Amniotic epithelial cell (primary cell): Measurements from ENCODE around the gene CTNND1.

ENCODE experiments used
- DNase-seq: peaks from one replicate; pipeline ENCODE4 v3.0.0-alpha.2; 2010; ENCODE audit warnings: low read depth

Gene CTNND1

GRCh38 chr11:57764021-57764420, 2.4 kb downstream of the CTNND1 start:
- no peak for DNase-seq

DNA sequence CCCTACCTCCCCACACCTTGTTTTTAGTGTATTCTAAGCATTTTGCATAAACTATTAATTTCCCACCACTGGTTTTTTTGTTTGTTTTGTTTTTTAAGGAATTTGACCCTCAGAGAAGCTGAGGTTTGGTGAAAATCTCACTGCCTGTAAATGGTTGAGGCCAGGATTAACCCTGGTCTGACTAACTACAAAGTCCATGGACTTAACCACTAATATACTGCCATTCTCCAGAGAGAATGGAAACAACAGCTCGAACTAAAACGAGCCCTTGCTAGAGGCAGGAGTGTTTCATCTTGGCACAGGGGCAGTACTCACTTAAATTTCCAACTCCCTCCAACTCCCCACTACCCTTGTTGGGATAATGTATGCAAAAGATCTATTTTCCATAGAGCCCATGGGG, 3.0 kb downstream of the CTNND1 start:
- DNase-seq, result peak; percentile 49

DNA sequence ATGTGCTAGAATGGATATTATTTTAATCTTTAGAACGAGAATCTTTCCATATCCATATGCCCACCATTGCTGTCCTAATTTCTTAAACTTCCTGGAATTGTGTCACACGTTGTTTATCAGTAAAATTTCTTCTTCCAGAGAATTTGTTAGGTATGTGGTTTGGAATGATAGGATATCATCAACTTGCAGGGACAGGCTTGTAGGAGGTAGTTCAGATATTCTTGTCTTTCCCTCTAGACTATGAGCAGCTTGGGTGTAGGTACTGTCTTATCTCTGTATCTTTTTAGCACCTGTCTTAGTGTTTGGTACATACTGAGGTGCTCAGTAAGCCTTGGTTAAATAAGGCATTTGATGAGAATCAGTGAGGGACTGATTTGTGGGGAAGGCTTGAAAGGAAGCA, 3.4 kb downstream of the CTNND1 start:
- no peak for DNase-seq

GRCh38 chr11:57770793-57771192, 9.2 kb downstream of the CTNND1 start:
- DNase-seq, result no peak

DNA sequence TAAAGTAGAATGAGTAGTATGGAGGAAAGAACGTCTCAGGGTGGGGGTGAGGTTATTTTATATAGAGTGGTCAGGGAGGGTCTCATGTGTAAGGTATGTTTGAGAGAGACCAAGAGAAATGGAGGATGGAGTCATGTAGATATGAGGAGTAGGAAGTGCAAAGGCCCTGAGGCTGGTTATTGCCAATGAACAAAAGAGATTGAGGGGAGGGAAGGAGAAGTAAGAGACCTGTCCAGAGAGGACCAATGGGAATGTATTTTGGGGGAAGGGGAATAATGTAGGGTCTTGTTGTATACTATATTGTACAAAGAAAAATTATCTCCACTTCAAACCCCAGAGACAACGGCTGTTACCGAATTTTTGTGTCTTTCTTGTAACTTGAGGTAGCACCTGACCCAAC, 9.8 kb downstream of the CTNND1 start:
- no peak for DNase-seq

DNA sequence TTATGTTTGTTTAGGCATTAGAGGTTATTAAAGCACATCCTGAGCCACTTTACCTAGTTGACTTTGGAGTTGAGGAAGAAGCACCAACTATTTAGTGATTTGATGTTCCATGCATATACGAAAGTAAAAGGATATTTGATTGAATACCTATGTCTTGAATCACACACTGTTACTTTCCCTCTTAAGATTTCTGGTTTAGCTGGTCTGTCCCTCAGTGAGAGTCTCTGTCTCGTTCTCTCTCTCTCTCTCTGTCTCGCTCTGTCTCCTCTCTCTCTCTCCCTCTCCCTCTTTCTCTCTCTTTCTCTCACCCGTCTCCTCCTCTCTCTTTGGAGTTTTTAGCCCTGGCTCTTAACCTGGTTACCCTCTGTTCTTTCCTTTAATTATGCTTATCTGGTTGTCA, 11.0 kb downstream of the CTNND1 start:
- DNase-seq, result no peak

DNA sequence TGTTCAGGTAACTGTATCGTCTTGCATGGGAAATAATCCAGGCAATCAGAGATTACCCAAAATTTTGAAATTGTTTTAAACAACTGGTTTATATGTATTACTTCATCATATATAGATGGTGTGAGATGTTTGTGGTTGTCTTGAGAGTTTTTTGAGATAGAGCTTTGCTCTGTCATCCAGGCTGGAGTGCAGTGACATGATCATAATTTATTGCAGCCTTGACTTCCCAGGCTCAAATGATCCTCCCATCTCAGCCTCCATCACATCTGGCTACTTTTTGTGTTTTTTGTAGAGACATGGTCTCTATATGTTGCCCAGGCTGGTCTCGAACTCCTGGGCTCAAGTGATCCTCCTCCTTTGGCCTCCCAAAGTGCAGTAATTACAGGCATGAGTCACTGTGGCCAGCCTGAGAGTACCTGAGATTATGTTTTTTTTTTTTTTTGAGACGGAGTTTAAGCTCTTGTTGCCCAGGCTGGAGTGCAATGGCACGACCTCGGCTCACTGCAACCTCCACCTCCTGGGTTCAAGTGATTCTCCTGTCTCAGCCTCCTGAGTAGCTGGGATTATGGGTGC, 11.5 kb downstream of the CTNND1 start:
- no peak for DNase-seq

GRCh38 chr11:57775491-57775890, 13.9 kb downstream of the CTNND1 start:
- DNase-seq, result no peak

GRCh38 chr11:57776031-57776521, 14.5 kb downstream of the CTNND1 start:
- peak; percentile 81 for DNase-seq

GRCh38 chr11:57776577-57777210, 15.1 kb downstream of the CTNND1 start:
- no peak for DNase-seq

GRCh38 chr11:57777969-57778317, 16.3 kb downstream of the CTNND1 start:
- DNase-seq, result peak; percentile 59

GRCh38 chr11:57778318-57779037, 16.9 kb downstream of the CTNND1 start:
- DNase-seq, result peak; percentile 99

DNA sequence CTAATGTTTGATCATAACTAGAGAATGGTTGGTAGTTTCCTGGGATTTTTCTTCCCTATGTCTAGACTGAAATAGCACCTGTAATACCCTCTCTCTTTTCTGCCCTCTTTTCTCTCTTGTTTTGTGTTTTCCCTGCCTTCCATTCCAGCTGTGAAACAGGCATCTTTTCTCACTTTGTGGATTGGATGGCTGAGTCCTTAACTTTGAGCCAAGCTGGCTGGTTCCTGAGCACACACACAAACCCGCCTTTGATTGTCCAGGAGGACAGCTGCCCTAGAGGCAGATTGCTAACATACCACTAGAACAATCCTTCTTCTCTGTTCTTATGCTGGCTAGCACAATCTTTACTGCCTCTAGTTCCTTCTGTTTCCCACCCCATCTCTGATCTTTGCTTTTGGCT, 17.7 kb downstream of the CTNND1 start:
- peak; percentile 62 for DNase-seq

GRCh38 chr11:57781529-57781943, 19.9 kb downstream of the CTNND1 start:
- peak; percentile 73 for DNase-seq

DNA sequence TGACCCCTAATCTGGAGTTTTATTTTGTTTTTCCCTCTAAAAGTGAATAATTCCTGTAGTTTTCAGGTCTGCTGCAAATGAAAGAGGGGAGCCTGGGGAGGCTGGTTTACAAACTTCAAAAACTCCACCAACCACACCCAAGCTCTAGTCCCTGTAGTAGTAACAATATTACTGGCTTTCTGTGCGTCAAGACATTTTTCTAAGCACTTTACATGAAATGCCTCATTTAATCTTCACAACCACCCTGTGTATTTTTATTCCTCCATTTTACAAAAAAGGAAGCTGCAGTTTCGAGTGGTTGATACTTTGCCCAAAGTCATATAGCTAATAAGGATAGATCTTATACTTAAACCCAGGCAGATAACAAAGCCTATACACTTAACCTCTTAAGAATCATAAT, 23.5 kb downstream of the CTNND1 start:
- DNase-seq, result no peak

GRCh38 chr11:57786436-57786835, 24.8 kb downstream of the CTNND1 start:
- no peak for DNase-seq

- DNase-seq, result no peak
These were observed 25.5 kb downstream of the CTNND1 start for GRCh38 chr11:57787006-57787604.

GRCh38 chr11:57787920-57788702, 26.5 kb downstream of the CTNND1 start:
- DNase-seq, result peak; percentile 66

- no peak for DNase-seq
These were observed 27.1 kb downstream of the CTNND1 start for GRCh38 chr11:57788703-57789088.

- no peak for DNase-seq
These were observed 29.9 kb downstream of the CTNND1 start for GRCh38 chr11:57791321-57792059.

DNA sequence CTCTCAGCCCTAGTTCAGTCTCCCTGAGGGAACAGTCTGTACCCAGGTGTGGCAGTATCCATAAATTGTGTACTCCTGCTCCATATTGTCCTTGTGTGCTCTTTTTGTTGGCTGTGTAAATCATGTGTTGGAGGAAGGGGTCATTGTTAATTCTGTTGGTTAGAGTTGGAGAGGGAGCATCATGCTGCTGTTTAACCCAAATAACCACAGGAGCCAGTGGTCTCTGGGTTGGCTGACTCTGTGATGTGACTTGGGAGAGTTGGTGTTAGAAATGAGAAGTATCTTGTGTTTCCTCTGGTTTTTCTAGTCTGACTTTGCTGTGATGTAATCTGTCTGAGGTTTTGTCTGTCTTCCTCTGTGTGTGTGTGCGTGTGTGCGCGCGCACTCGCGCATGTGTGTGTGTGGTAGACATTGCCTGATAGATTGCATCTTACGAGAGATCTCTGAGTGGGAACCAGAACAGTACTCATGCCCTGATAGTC, 30.5 kb downstream of the CTNND1 start:
- peak; percentile 93 for DNase-seq
